HFFc6 (cell line): ENCODE measurements around the gene GLI2. TPM values are rescaled to one million over a fixed set of nuclear protein-coding genes. Genes with fewer than 3 reads are reported as not detected.
A peak's percentile ranks its signal among the peaks of the same experiment; 100 is the strongest.

Source experiments
- DNase-seq: peaks from one replicate; pipeline ENCODE4 v3.0.0-alpha.2; 2018
- H3K27ac Mint-ChIP-seq: 2 replicates; pipeline ENCODE4 v1.8.0; 2020; ENCODE audit warnings: mild to moderate bottlenecking, mixed read lengths
- H3K27me3 Mint-ChIP-seq: 2 replicates; pipeline ENCODE4 v1.8.0; 2021; ENCODE audit warnings: mild to moderate bottlenecking, moderate library complexity, mixed read lengths; ENCODE audit not compliant: insufficient read depth
- H3K36me3 Mint-ChIP-seq: 2 replicates; pipeline ENCODE4 v1.8.0; 2021; ENCODE audit warnings: low read depth, mixed read lengths
- H3K4me1 Mint-ChIP-seq: 2 replicates; pipeline ENCODE4 v1.8.0; 2020; ENCODE audit warnings: low read depth, mixed read lengths
- H3K4me3 Mint-ChIP-seq: 2 replicates; pipeline ENCODE4 v1.8.0; 2020; ENCODE audit warnings: mild to moderate bottlenecking, moderate library complexity, mixed read lengths
- H3K9me3 Mint-ChIP-seq: 2 replicates; pipeline ENCODE4 v1.8.0; 2020; ENCODE audit warnings: mild to moderate bottlenecking, mixed read lengths
- CTCF ChIP-seq: fragments of 200-600 bp; sonication (generic); IDR thresholded peaks from 2 replicates; pipeline ENCODE4 v1.5.0; 2021; ENCODE audit warnings: antibody characterized with exemption, mild to moderate bottlenecking
- total RNA-seq, 6 experiments: library from RNA; stranded (reverse); fragmentation: NEBNext Ultra II Directional; extraction: Animal tissue kit (Norgen Biotek cat#: 25700); gene quantifications; 2 replicates in 1 of 6; 3 replicates in 5 of 6; pipeline ENCODE4 v1.2.3, GENCODE V29; 2021

GLI2 gene
- total RNA-seq, 6 experiments from 2014 or later: 40.2 to 46.1 (median 41.9) TPM

GRCh38 chr2:120703330-120703994 is 32.2 kb upstream of the GLI2 start:
- no peak overlapping the region for H3K4me3 Mint-ChIP-seq
- H3K27me3 Mint-ChIP-seq: no peaks in the 10 kb centered on the region; the same call in 1 of the 2 replicates
- no peak for TF ChIP-seq CTCF
- H3K9me3 Mint-ChIP-seq: no peaks in the 10 kb centered on the region
- peak overlapping the region; percentile 71 for H3K27ac Mint-ChIP-seq
- peaks cover 53% of the 10 kb centered on the region for H3K4me1 Mint-ChIP-seq
- peaks cover 8% of the 10 kb centered on the region; the same call in 1 of the 2 replicates for H3K36me3 Mint-ChIP-seq
- DNase-seq: peak; percentile 92

GRCh38 chr2:120704696-120705095 is 31.0 kb upstream of the GLI2 start:
- H3K4me1 Mint-ChIP-seq: peaks cover 52% of the 10 kb centered on the region
- TF ChIP-seq CTCF: no peak
- no peaks in the 10 kb centered on the region; the same call in 1 of the 2 replicates for H3K27me3 Mint-ChIP-seq
- no peaks in the 10 kb centered on the region for H3K36me3 Mint-ChIP-seq
- H3K27ac Mint-ChIP-seq: peak overlapping the region; percentile 57; the same call in 1 of the 2 replicates
- H3K9me3 Mint-ChIP-seq: no peaks in the 10 kb centered on the region
- H3K4me3 Mint-ChIP-seq: no peak overlapping the region
- no peak for DNase-seq

- Mint-ChIP-seq H3K4me1 (peaks cover 64% of the 10 kb centered on the region), H3K27ac (no peak overlapping the region; the same call in 1 of the 2 replicates), H3K36me3 (no peaks in the 10 kb centered on the region), H3K9me3 (no peaks in the 10 kb centered on the region), H3K27me3 (no peaks in the 10 kb centered on the region; the same call in 1 of the 2 replicates), H3K4me3 (no peak overlapping the region)
- no peak for TF ChIP-seq CTCF
- DNase-seq: peak; percentile 33
These were observed 27.9 kb upstream of the GLI2 start for GRCh38 chr2:120707816-120708215.

DNA sequence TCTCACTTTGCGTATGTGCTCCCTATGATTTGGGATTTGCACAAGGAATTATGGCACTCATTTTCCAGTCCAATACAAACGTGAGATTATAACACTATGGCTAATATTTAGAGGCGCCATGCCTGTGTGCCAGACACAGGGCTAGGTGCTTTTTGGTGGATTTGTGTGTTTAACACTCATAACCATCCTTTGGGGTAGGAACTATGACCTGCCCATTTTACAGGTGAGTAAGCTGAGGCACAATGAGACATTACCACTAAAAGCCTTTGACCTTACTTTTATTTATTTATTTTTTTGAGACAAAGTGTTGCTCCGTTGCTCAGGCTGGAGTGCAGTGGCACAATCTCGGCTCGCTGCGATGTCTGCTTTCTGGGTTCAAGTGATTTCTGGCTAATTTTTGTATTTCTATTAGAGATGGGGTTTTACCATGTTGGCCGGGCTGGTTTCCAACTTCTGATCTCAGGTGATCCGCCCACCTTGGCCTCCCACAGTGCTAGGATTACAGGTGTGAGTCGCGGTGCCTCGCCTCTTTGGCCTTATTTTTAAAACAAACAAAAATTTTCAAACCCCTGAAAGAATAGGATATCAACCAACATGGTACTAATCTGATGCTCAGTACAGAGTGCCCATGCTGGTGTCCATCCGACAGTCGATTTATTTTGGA is 26.6 kb upstream of the GLI2 start:
- Mint-ChIP-seq H3K4me3 (no peak overlapping the region), H3K4me1 (peaks cover 59% of the 10 kb centered on the region), H3K36me3 (no peaks in the 10 kb centered on the region), H3K9me3 (no peaks in the 10 kb centered on the region), H3K27me3 (no peaks in the 10 kb centered on the region; the same call in 1 of the 2 replicates), H3K27ac (no peak overlapping the region)
- TF ChIP-seq CTCF: no peak
- DNase-seq: no peak

- Mint-ChIP-seq H3K36me3 (no peaks in the 10 kb centered on the region), H3K9me3 (no peaks in the 10 kb centered on the region), H3K27ac (no peak overlapping the region), H3K4me3 (no peak overlapping the region), H3K27me3 (peaks cover 3% of the 10 kb centered on the region), H3K4me1 (peaks cover 58% of the 10 kb centered on the region)
- DNase-seq: no peak
- TF ChIP-seq CTCF: no peak
These were observed 26.0 kb upstream of the GLI2 start for GRCh38 chr2:120709608-120710041.
